HG03571 (cell line): ENCODE measurements around the gene SDR42E2.
A peak's percentile ranks its signal among the peaks of the same experiment; 100 is the strongest.
"Not testable (repeated sequence)": the region's sequence is repeated elsewhere in the genome, so short reads cannot be mapped to it uniquely, and the experiment has no call there.

Experiments used
- ATAC-seq: cut with Tn5 transposase; IDR thresholded peaks from one replicate; pipeline ENCODE4 v1.9.1; 2021; ENCODE audit not compliant: unreplicated experiment

Gene SDR42E2

DNA sequence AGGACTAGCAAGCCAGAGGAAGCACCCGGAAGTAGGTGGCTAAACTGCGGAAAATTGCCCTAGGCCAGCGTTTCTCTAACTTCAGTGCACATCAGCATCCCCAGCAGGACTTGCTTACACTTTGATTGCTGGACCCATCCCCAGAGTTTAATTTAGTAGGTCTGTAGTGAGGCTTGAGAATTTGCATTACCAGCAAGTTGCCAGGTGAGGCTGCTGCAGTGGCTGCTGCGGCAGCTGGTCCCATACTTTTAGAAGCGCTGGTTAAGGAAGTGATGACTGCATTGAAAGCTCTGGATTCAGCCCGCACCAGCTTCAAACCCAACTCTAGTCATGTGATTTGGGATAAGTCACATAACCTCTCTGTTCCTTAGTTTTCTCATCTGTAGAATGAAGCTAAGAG lies 48.0 kb downstream of the SDR42E2 start:
- ATAC-seq = no peak

DNA sequence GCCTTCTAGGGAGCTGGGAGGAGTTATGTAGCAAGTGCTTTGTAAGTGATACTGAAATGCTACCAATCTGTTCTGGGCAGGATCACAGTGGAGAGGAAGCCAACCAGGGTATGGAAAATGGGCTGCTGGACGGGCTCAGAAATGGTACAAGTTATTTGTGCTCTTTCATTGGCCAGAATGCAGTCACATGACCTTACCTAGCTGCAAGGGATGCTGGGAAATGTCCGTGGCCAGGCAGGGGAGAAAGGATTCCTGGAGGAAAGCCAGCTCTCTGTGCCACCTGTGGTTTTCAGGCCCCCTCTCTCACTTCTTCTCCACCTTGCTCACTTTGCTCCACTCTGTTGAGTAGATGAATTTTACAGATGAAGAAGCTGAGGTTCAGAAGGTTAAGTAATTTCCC lies 48.5 kb downstream of the SDR42E2 start:
- no peak for ATAC-seq

DNA sequence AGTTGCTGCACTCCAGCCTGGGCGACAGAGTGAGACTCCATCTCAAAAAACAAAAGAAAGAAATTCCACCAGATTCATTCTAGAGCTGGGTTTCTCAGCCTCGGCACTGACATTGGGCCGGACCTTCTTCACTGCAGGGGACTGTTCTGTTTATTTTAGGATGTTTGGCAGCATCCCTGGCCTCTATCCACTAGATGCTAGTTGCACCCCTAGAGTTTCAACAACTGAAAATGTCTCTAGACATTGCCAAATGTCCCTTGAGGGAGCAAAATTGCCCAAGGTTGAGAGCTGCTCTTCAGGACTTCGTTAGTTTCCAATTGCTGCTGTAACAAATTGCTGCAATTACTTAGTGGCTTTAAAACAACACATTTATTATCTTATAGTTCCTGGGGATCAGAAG lies 50.9 kb downstream of the SDR42E2 start:
- no peak for ATAC-seq

DNA sequence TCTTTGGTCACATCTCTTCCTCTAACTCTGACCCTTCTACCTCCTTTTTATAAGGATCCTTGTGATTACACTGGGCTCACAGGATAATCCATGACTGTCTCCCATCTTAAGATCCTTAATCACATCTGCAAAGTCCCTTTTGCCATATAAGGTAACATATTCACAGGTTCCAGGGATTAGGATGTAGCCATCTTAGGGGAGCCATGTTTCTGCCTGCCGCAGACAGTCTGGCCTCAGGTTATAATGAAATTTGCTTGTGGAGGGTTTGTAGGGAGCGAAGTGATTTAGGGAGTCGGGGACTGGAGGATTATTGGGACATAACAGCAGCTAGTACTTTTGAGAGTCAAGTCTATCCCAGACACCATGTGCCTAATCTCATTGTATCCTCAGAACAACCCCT lies 51.5 kb downstream of the SDR42E2 start:
- no peak for ATAC-seq

DNA sequence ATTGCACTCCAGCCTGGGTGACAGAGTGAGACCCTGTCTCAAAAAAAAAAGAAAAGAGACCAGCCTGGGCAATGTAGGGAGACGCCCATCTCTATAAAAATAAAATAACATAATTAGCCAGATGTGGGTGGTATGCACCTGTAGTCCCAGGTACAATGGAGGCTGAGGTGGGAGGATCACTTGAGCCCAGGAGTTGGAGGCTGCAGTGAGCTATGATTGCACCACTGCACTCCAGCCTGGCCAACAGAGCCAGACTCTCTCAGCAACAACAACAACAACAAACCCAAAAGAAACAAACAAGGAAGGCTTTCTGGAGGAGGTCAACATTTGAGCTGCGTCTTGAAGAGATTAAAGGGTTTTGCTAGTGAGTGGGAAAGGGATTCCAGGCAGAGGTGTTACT lies 52.1 kb downstream of the SDR42E2 start:
- ATAC-seq = no peak

DNA sequence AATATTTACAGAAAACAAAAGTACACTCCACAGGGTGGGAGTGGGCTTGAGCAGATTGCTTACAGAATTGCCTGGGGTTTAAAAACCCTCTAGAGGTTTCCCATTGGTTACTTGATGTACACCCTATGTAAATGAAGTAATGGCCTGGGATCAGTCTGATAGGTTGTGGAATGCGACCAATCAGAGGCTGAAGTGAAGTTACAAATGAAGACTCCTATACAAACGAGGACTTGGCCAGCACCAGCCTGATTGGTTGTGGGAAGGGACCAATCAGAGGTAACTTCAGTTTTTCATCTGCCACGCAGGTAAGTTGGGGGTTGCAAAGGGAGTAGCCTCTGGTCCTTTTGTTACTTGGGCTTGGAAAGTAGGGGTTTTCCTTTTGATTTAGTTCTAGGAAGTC lies 52.6 kb downstream of the SDR42E2 start:
- no peak for ATAC-seq

DNA sequence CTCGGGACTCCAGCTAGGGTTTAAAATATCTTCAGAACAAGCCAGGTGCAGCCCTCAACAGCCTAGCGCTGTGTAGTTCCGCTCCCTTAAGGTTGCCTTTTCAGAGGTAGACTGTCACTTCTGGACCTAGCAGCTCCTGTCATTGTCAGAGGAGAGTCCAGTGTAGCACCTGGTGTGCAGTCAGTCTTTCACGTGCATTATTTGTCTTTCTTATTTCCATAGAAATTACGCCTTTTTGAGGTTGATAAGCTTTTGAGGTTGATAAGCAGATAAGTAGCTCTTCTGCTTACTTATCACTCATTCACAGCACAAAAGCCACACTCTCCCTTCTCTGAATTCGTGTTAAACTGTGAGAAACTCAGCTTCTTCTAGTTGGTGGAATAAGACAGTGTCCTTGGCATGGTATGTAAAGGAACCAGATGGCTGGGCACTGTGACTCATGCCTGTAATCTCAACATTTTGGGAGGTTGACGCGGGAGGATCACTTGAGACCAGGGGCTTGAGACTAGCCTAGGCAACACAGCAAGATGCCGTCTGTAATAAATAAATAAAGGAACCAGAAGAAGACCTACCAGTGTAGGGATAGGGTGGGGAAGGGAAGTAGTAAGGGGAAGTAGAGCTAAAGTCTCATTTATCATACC lies 54.0 kb downstream of the SDR42E2 start:
- no peak for ATAC-seq

DNA sequence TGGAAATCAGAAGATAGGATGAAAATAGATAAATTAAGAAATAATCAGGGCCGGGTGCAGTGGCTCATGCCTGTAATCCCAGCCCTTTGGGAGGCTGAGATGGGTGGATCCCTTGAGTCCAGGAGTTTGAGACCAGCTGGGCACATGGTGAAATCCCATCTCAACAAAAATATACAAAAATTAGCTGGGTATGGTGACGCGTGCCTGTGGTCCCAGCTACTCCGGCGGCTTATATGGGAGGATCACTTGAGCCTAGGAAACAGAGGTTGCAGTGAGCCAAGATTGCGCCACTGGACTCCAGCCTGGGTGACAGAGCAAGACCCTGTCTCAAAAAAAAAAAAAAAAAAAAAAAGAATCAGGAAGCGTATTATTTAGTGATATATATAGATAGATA lies 54.5 kb downstream of the SDR42E2 start:
- ATAC-seq = not testable (repeated sequence)

DNA sequence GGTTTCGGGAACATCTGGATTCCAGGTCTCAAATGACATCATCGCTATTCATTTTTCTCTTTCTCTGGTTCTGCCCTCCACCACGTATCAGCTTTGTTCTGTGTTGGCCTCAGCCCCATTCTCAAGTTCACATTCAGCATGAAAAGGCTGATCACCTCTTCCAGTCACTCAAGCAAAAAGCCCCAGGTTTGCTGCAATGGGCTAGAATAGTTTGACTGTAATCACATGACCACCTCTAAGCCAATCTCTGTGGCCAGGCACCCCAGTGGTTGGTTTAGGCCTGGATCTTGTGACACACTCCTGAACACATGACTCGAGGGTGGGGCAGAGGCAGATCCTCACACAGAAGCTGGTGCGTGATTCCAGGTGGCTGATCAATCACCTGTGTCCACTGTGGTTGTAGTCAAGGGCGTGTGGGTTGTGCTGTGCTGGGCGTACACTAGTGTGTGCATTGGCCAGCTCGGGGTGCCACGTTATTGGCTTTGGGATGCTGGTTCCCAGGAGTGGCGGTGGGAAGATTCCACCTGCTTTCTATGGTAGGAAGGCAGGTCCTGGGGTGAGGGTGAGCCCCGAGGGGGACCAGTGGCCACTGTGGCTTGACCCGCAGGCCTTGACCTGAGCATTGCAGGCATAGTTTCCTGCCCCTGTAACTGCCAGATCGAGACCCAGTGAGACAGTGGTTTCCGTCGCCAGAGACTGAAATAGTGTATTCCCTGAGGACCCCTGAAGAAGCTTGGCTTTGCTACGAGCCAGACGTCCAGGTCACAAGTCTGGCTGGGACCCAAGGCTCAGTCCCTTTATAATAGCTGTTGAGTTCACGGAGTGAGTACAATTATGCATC lies 55.8 kb downstream of the SDR42E2 start:
- peak; percentile 76 for ATAC-seq

DNA sequence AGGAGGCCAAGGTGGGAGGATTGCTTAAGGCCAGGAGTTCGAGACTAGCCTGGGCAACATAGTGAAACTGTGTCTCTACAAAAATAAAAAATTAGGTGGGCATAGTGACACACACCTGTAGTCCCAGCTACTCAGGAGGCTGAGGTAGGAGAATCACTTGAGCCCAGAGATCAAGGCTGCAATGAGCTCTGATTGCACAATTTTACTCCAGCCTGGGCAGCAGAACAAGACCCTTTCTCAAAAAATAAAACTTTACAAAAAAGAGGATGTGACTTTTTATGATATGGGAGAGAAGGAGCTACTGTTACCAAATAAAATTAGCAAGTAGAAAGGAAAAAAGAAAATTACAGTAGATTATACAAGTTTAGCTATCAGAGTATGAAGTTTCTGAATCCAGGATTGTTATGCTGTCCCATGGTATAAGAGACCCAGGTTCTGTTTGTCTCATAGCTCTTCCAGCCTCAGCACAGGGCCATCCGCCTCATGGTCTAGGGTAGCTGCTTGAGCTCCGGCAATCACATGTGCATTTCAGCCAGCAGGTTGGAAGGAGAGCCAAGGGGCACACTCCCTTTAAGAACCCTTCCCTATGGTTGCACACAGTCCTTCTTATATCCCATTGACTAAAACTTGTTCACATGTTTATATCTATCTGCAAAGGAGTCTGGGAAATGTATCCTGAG lies 57.2 kb downstream of the SDR42E2 start:
- no peak for ATAC-seq

DNA sequence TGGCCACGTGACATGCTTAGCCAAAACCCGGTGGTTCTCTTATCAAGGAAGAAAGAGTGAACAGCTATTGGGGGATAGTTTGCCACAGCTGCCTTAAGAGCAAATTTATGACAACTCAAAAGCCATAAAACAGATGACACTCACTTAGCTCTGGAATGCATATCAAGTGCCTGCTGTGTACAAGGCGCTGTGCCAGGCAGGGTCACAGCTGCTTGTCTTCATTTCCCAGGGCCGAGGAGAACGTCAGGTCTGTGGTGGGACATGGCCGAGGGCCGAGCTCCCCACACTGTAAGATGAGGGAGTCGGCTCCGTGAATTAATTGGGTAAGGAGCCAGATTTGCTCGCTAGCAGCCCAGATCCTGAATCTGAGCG lies 57.7 kb downstream of the SDR42E2 start:
- no peak for ATAC-seq

DNA sequence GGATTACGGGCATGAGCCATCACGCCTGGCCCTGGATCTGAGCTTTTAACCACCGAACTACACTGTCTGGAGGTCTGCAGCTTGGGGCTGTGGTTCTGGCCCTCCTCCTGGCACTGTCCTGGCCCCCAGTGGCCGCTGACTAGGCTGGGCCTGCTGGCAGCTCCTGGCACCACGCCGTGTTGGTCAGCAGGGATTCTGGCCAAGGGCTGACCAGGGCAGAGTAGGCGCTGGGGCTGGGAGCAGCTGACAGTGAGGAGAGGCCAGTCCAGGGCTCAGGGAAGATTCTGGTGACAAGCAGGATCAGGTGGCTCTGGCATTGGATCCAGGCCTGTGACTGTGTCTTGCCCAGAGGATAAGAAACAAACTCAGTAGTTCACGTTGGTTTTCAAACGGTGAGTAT lies 58.4 kb downstream of the SDR42E2 start:
- no peak for ATAC-seq

DNA sequence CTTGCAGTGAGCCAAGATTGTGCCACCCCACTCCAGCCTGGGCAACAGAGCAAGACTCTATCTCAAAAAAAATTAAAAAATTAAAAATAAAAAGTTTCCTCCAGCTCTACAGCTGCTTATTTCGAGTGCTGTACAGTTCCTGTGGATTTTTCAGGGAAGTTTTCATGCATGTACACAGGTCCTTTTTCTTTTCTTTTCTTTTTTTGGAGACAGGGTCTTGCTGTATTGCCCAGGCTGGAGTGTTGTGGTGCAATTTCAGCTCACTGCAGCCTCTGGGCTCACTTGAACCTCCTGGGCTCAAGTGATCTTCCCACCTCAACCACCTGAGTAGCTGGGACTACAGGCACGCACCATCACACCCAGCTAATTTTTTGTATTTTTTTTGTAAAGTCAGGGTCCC lies 59.7 kb downstream of the SDR42E2 start:
- ATAC-seq = no peak

DNA sequence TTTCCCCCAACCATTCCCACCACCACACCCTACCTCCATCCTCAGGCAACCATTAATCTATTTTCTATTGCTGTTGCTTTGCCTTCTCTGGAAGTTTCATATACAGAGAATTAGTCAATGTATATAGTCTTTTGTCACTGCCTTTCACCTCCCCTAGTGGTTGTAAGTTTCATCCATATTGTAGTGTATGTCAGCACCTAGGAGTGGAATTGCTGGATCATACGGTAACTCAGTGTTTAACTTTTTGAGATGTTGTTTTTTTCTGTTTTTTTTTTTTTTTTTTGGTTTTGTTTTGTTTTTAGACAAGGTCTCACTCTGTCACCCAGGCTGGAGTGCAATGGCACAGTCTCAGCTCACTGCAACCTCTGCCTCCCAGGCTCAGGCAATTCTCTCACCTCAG lies 60.7 kb downstream of the SDR42E2 start:
- no peak for ATAC-seq

DNA sequence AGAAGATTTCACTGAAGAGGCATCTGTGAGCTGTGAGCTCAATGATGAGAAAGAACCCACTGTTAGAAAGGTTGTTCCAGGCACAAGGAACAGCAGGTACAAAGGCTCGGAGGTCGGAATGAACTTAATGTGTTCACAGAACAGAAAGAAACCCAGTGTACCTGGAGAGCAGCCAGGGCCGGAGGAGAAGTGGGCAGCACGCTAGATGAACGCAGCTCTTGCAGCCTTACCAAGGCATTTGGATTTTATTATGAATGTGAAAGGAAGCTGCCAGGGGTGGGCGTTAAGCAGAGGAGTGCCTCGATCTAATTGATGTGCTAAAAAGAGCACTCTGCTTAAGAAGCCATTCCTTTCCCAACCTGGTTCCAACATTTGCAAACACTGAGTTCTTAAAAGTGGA lies 62.8 kb downstream of the SDR42E2 start:
- no peak for ATAC-seq

DNA sequence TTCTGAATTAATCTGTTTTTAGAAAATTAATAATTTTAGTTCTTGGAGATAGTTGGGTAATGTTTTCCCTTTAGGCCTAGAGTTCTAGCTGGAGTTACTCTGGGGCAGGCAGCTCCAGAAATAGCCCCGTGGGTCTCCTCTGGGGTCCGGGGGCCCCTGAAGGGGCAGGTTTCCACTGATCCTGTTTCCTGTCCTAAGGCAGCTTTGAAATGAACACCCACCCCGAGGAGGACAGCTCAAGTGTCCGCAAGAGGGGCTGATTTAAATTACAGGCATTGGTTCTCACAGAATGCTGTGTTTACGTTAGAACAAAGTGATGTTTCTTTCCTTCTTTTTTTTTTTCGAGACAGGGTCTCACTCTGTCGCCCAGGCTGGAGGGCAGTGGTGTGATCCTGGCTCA lies 67.6 kb downstream of the SDR42E2 start:
- no peak for ATAC-seq

DNA sequence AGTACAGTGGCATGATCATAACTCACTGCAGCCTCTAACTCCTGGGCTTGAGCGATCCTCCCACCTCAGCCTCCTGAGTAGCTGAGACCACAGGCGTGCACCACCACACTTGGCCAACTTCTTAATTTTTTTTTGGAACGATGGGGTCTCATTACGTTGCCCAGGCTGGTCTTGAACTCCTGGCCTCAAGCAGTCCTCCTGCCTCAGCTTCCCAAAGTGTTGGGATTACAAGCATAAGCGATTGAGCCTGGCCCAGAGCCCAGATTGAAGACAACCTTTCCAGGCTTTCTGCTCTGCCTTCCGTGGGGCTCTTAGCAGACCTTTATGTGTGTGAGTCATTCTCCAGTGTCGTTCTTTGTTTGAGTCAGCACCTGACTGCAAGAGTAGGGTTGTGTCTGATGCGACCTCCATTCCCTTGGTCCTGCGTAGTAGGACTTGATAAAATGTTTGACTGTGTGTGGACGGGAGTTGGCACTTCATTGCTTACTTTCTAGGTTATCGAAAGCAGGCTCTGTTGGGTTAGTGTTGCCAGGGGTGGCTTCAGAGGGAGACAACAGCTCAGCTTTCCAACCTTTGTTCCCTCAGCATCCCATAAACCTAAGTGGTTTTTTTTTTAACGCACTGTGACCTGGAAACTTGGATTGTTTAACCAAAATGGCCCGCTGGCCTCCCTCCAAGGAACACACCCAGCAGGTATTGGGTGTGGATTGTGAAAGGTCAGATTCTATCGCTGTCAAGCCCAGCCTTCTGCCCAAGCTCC lies 70.2 kb downstream of the SDR42E2 start:
- ATAC-seq = no peak

DNA sequence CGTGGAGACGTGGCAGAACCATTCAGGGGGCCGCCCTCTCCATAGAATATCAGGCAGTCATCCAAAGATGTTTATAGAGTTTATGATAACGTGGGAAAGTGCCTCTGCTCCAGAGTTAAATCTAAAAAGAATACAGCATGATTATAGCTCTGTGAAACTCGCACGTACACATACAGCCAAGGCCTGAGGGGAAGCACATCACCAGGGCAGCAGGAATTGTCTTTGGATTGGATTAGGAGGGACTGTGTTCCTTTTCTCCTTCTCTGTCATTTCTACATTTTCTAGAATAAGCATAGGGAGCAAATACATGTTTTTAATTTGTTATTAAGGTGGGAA lies 70.7 kb downstream of the SDR42E2 start:
- ATAC-seq = no peak

DNA sequence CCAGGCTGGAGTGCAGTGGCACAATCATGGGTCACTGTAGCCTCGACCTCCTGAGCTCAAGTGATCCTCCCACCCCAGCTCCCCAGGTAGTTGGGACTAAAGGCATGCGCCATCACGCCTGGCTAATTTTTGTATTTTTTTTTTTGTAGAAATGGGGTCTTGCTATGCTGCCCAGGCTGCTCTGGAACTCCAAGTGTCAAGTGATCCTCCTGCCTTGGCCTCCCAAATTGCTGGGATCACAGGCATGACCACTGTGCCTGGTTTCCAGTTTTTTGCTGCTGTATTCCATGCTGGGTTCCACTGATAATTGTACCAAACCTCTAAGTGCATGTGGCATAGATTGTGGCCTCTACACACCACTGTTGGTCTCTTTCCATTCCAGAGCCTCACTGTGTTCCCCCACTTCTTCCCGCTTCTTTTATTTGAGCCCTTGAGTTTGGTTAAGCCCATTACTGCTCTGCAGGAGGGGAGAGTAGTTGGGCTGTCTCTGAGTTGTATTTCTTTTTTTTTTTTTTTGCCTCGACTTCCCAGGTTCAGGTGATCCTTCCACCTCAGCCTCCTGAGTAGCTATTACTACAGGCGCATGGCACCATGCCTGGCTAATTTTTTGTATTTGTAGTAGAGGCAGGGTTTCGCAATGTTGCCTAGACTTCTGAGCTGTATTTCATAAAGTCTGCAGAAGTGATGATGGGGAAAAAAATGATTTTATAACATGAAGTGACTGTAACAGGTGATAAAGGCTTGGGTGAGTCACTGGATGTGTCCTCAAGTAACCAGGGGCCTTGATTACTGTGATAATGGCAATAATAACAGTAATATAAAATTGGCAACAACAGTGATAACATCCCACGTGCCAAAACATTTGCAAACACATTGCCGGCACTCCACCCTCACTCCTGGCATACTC lies 73.8 kb downstream of the SDR42E2 start:
- ATAC-seq = no peak

DNA sequence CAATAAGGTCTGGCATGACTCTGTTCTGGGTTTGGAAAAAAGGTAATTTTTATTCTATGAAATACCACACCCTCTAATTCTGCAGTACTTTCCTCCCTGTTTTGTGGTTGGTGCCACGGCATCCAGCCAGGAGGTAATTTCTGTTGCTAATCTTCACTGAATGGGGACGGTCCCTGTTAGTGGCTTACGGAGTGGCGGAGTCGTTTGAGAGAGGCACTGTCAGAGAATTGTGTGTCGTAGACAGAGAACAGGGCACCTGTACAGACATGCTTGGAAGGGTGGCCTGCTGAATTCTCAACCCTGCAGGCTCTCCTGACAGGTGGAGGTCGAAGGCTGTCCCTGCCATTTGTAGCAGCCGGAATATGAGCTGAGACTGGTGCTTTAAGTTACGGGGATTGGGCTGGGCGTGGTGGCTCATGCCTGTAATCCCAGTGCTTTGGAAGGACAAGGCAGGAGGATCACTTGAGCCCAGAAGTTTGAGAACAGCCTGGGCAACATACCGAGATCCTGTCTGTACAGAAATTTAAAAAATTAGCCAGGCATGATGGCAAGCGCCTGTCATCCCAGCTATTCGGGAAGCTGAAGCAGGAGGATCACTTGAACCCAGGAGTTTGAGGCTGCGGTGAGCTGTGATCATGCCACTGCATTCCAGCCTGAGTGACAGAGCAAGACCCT lies 77.0 kb downstream of the SDR42E2 start:
- ATAC-seq = no peak
